Bronchial epithelial cell (primary cell): ENCODE data around the gene VWA2. TPM values are rescaled to one million over a fixed set of nuclear protein-coding genes. Genes with fewer than 3 reads are reported as not detected.

Experiments used
- DNase-seq: peaks from one replicate; pipeline ENCODE4 v3.0.0-alpha.2; 2010; ENCODE audit warnings: low read depth
- FAIRE-seq: peaks from 2 replicates; lab custom pipeline; 2011; peaks lifted over from hg19 to GRCh38; lab: Jason Lieb, UNC
- H3K27me3 ChIP-seq: 2 replicates; pipeline ENCODE4 v1.5.1; 2011; ENCODE audit warnings: low read length; ENCODE audit not compliant: control insufficient read depth, insufficient read depth
- H3K36me3 ChIP-seq: 2 replicates; pipeline ENCODE4 v1.5.1; 2011; ENCODE audit warnings: low read length; ENCODE audit not compliant: control insufficient read depth, insufficient read depth
- H3K4me3 ChIP-seq: 2 replicates; pipeline ENCODE4 v1.5.1; 2011; ENCODE audit warnings: mild to moderate bottlenecking, low read depth, low read length, control low read depth
- total RNA-seq: library from RNA; depleted of rRNA; stranded (reverse); fragments of >200 nt; gene quantifications from 2 replicates; pipeline ENCODE4 v1.2.1, GENCODE V29; 2014
- TF ChIP-seq, protein P1 (sequence below): IDR thresholded peaks from 2 replicates; pipeline ENCODE4 v1.5.1; 2011; ENCODE audit warnings: mild to moderate bottlenecking, moderate library complexity, low read length, control low read depth, inconsistent platforms; ENCODE audit not compliant: insufficient read depth, severe bottlenecking

VWA2 gene
- total RNA-seq, 1 donor from 2014 or later = 3.9 TPM

DNA sequence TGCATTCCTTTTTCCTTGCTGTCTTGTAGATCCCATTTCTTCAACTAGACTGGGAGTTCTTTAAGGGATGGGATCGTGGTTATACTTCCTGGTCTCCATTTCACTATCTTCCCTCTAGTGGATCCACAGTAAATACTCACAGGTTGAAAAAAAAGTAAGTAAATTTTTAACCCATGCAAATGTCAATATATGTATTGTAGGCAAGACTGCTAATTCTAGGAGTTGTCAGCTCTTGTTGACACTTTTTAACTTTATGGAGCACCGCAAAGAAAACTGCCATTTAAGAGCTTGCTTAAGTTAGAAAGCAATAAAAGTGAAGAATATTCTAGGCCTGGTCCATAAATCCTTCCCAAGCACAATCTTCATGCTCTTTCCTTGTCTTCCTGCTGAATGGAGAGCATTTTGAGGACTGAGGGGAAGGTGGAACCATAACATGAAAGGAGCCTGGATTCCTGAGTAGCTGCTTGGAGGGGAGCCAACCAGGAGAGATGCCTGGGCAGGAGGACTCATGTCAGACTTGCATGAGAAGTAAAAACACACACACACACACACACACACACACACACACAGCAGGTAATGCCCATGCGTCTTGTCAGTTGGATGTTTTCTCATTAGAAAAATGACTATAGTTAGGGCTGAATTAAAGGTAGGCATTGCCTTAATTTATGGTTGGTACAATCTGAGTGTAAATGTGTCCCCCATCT lies 32.2 kb downstream of the VWA2 start:
- TF ChIP-seq, protein P1, sequence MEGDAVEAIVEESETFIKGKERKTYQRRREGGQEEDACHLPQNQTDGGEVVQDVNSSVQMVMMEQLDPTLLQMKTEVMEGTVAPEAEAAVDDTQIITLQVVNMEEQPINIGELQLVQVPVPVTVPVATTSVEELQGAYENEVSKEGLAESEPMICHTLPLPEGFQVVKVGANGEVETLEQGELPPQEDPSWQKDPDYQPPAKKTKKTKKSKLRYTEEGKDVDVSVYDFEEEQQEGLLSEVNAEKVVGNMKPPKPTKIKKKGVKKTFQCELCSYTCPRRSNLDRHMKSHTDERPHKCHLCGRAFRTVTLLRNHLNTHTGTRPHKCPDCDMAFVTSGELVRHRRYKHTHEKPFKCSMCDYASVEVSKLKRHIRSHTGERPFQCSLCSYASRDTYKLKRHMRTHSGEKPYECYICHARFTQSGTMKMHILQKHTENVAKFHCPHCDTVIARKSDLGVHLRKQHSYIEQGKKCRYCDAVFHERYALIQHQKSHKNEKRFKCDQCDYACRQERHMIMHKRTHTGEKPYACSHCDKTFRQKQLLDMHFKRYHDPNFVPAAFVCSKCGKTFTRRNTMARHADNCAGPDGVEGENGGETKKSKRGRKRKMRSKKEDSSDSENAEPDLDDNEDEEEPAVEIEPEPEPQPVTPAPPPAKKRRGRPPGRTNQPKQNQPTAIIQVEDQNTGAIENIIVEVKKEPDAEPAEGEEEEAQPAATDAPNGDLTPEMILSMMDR = no peak
- Histone ChIP-seq H3K36me3 (no peaks in the 10 kb centered on the region), H3K27me3 (no peaks in the 10 kb centered on the region), H3K4me3 (no peak overlapping the region)
- FAIRE-seq = peak; percentile 7
- peak; percentile 89 for DNase-seq

DNA sequence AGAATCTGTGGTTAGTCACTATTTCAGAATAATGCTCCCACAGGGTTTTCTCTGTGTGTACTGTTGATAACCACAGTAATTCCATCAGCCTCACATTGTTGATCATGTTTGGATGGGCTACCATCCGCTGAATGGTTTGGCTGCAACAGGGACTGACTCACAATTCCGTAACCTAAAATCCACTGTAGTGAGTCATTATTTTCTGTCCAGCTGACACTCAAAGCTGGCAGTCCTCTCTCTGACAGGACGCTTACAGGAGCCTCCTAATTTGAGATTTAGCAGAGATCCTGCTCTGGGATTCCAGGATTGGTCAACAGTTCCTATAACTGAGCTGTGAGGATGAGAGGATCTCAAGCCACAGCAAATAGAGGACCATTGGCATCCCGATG lies 32.7 kb downstream of the VWA2 start:
- peak; percentile 97 for FAIRE-seq
- Histone ChIP-seq H3K36me3 (no peaks in the 10 kb centered on the region), H3K4me3 (no peak overlapping the region), H3K27me3 (no peaks in the 10 kb centered on the region)
- peak; percentile 99 for DNase-seq
- TF ChIP-seq, protein P1 = no peak

DNA sequence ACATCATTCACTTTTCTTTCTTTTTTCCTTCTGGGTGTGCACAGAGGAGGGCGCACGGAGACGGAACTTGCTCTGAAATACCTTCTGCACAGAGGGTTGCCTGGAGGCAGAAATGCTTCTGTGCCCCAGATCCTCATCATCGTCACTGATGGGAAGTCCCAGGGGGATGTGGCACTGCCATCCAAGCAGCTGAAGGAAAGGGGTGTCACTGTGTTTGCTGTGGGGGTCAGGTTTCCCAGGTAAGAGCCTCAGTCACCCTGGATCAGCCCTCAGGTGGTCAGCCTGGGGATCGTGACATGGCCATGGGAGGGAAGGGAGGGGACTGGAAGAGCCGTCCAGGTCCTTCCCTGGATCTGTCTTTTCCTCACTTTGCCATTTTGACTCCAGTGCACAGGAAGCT lies 33.6 kb downstream of the VWA2 start:
- Histone ChIP-seq H3K4me3 (no peak overlapping the region), H3K36me3 (no peaks in the 10 kb centered on the region), H3K27me3 (no peaks in the 10 kb centered on the region)
- FAIRE-seq (no peak), DNase-seq (no peak)
- TF ChIP-seq, protein P1 = no peak

GRCh38 chr10:114273910-114274309 lies 34.9 kb downstream of the VWA2 start:
- no peaks in the 10 kb centered on the region for H3K27me3 ChIP-seq
- DNase-seq (no peak), FAIRE-seq (no peak)

GRCh38 chr10:114274616-114275453 lies 35.8 kb downstream of the VWA2 start:
- Histone ChIP-seq H3K4me3 (no peak overlapping the region), H3K36me3 (no peaks in the 10 kb centered on the region), H3K27me3 (no peaks in the 10 kb centered on the region)
- DNase-seq (no peak), FAIRE-seq (peak; percentile 40)
- TF ChIP-seq, protein P1 = no peak

More at GRCh38 chr10:114273910-114274309, 34.9 kb downstream of the VWA2 start:
- Histone ChIP-seq H3K36me3 (no peaks in the 10 kb centered on the region), H3K4me3 (no peak overlapping the region)
- TF ChIP-seq, protein P1 = no peak
